Trophoblast cell (in vitro differentiated cells and primary cell): ENCODE results near the gene MPZL1.
A peak's percentile ranks its signal among the peaks of the same experiment; 100 is the strongest.

ENCODE experiments used
- DNase-seq, 2 donors: peaks; one replicate each; pipeline ENCODE4 v3.0.0-alpha.2; 2016
- H2AFZ ChIP-seq: 2 replicates; pipeline ENCODE4 v1.6.1; 2013; ENCODE audit warnings: low read length, moderate library complexity, mild to moderate bottlenecking; ENCODE audit not compliant: insufficient read depth, poor library complexity
- H2AK5ac ChIP-seq: 2 replicates; pipeline ENCODE4 v1.6.1; 2013; ENCODE audit warnings: mild to moderate bottlenecking, low read length
- H2BK120ac ChIP-seq: 2 replicates; pipeline ENCODE4 v1.6.1; 2013; ENCODE audit warnings: low read length, mild to moderate bottlenecking, moderate library complexity; ENCODE audit not compliant: insufficient read depth, poor library complexity
- H2BK12ac ChIP-seq: 2 replicates; pipeline ENCODE4 v1.6.1; 2013; ENCODE audit warnings: mild to moderate bottlenecking, low read length, moderate library complexity
- H2BK5ac ChIP-seq: 2 replicates; pipeline ENCODE4 v1.6.1; 2013; ENCODE audit warnings: low read length, low read depth, moderate library complexity, mild to moderate bottlenecking; ENCODE audit not compliant: poor library complexity
- H3K14ac ChIP-seq: 2 replicates; pipeline ENCODE4 v1.6.1; 2013; ENCODE audit warnings: mild to moderate bottlenecking, low read length
- H3K18ac ChIP-seq: 2 replicates; pipeline ENCODE4 v1.6.1; 2013; ENCODE audit warnings: mild to moderate bottlenecking, low read length
- H3K23ac ChIP-seq: 2 replicates; pipeline ENCODE4 v1.6.1; 2013; ENCODE audit warnings: low read length
- H3K27ac ChIP-seq: 2 replicates; pipeline ENCODE4 v1.5.1; 2013; ENCODE audit warnings: low read depth, mild to moderate bottlenecking, inconsistent platforms, low read length, moderate library complexity
- H3K27me3 ChIP-seq: 2 replicates; pipeline ENCODE4 v1.6.1; 2013; ENCODE audit warnings: inconsistent platforms, mild to moderate bottlenecking, low read length, moderate library complexity; ENCODE audit not compliant: insufficient read depth
- H3K36me3 ChIP-seq, 2 experiments: 1 replicate in 1 of 2; 2 replicates in 1 of 2; pipeline ENCODE4 v1.6.1; 2013; ENCODE audit warnings: low read length in 2 of 2, mild to moderate bottlenecking in 2 of 2, moderate library complexity in 1 of 2; ENCODE audit not compliant: insufficient read depth in 2 of 2, control insufficient read depth in 1 of 2
- H3K4ac ChIP-seq: 2 replicates; pipeline ENCODE4 v1.6.1; 2013; ENCODE audit warnings: low read depth, mild to moderate bottlenecking, low read length, moderate library complexity
- H3K4me1 ChIP-seq, 2 experiments: 1 replicate in 1 of 2; 2 replicates in 1 of 2; pipeline ENCODE4 v1.6.1; 2013; ENCODE audit warnings: low read length in 2 of 2, mild to moderate bottlenecking in 2 of 2, moderate library complexity in 1 of 2; ENCODE audit not compliant: insufficient read depth in 2 of 2, control insufficient read depth in 1 of 2
- H3K4me2 ChIP-seq: 2 replicates; pipeline ENCODE4 v1.6.1; 2013; ENCODE audit warnings: inconsistent platforms, mild to moderate bottlenecking, low read length, moderate library complexity
- H3K4me3 ChIP-seq: 2 replicates; pipeline ENCODE4 v1.5.1; 2013; ENCODE audit warnings: mild to moderate bottlenecking, low read depth, low read length, inconsistent platforms
- H3K79me1 ChIP-seq: one replicate; pipeline ENCODE4 v1.6.1; 2013; ENCODE audit warnings: low read length
- H3K79me2 ChIP-seq: 2 replicates; pipeline ENCODE4 v1.6.1; 2013; ENCODE audit warnings: low read length, mild to moderate bottlenecking; ENCODE audit not compliant: control insufficient read depth, insufficient read depth, poor library complexity
- H3K9ac ChIP-seq: 2 replicates; pipeline ENCODE4 v1.6.1; 2013; ENCODE audit warnings: mild to moderate bottlenecking, low read length
- H3K9me3 ChIP-seq: 2 replicates; pipeline ENCODE4 v1.6.1; 2013; ENCODE audit warnings: low read depth, mild to moderate bottlenecking, control low read depth, inconsistent platforms, low read length; ENCODE audit not compliant: insufficient read depth
- H4K12ac ChIP-seq: 2 replicates; pipeline ENCODE4 v1.6.1; 2013; ENCODE audit warnings: low read depth, mild to moderate bottlenecking, low read length, moderate library complexity
- H4K8ac ChIP-seq: 2 replicates; pipeline ENCODE4 v1.6.1; 2013; ENCODE audit warnings: low read depth, mild to moderate bottlenecking, low read length, moderate library complexity
- H4K91ac ChIP-seq: one replicate; pipeline ENCODE4 v1.6.1; 2013; ENCODE audit warnings: low read depth, mild to moderate bottlenecking, low read length, moderate library complexity
- WGBS: extraction: QIAGEN DNeasy Blood & Tissue Kit; methylation state at CpG from one replicate; pipeline ENCODE4 v1.1.7; 2013; ENCODE audit warnings: missing lambda C conversion rate; ENCODE audit not compliant: insufficient read length, insufficient coverage; ENCODE audit errors: extremely low coverage; 5-methylcytosine and 5-hydroxymethylcytosine counted together

The MPZL1 gene

DNA sequence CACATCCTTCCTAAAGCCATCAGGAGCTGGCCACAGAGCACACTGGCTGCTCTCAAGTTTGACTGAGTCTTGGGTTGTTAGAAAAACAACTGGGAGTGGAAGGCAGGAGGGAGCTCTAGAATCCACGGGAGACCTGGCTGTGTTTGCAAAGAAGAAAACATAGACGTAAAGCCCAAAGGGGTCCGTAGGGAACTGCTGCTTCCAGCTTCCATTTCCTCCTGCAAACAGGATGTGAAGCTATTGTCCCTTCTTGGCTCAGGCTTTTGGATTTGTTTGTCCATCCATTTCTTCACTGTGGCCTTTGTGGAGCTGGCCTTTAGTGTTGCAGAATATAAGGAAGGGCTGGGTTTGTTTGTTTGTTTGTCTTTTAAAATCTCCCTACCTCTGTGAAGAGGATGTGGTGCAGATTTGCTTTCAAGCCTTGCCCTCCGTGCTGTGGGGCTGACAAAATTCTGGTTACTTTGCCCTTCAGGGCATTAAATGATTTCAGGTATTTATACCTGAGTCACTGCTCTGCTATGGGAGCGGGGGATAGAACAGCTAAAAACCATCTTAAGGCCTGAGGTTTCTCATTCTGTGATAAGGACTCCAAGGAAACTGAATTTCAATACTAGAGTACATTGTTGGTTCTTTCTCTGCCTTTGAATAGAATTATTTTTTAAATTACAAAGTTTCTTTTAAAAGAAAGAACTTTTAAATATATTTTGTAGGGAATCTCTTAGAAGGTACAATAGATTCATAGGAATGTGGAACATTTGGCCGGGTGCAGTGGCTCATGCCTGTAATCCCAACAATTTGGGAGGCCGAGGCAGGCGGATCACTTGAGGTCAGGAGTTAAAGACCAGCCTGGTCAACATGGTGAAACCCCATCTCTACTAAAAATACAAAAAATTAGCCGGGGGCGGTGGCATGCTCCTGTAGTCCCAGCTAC, 74.3 kb downstream of the MPZL1 start:
- Histone ChIP-seq H3K4me2 (no peak overlapping the region), H3K4me1 (peaks cover 7 to 8% of the 10 kb centered on the region in 2 experiments), H4K12ac (no peak overlapping the region), H2BK12ac (no peak overlapping the region), H3K9me3 (no peaks in the 10 kb centered on the region), H2BK120ac (no peak overlapping the region), H3K23ac (no peak overlapping the region), H3K9ac (no peak overlapping the region), H3K4me3 (no peak overlapping the region), H3K79me2 (no peaks in the 10 kb centered on the region), H3K14ac (no peak overlapping the region), H2AK5ac (no peak overlapping the region), H2BK5ac (peak overlapping the region; percentile 28), H2AFZ (no peak overlapping the region), H3K27ac (peak overlapping the region; percentile 52), H3K4ac (no peak overlapping the region), H3K18ac (no peak overlapping the region), H4K8ac (peak overlapping the region; percentile 17), H3K27me3 (no peaks in the 10 kb centered on the region), H3K36me3 (peaks cover 11 to 17% of the 10 kb centered on the region in 2 experiments), H3K79me1 (peaks cover 2% of the 10 kb centered on the region), H4K91ac (no peak overlapping the region)
- DNase-seq, result peak in 1 of 2 donors; percentile 67
- no CpG with 5 or more reads among the region's 10 CpGs for WGBS

DNA sequence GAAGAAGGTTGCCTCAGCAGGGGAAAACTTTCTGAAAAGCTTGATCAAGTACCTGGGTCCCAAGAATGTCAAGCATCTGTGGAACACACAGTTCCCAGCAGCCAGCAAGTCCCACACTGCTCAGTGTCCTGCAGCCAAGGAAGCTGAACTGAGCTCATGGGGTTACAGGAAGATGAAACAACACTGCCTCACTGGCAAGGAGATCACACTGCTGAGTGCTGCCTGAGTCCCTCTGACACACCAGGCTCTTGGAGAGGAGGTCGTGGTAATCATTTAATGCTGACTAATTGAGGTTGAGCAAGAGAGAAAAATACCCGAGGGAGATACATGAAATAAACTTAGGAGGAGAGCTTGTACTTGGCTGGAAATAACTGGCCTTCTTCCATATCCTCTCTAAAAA, 75.2 kb downstream of the MPZL1 start:
- Histone ChIP-seq H3K79me1 (peaks cover 2% of the 10 kb centered on the region), H3K27me3 (no peaks in the 10 kb centered on the region), H3K4ac (no peak overlapping the region), H2BK12ac (no peak overlapping the region), H2BK120ac (no peak overlapping the region), H3K18ac (no peak overlapping the region), H4K91ac (no peak overlapping the region), H3K23ac (no peak overlapping the region), H3K4me3 (no peak overlapping the region), H2AFZ (no peak overlapping the region), H3K36me3 (peaks cover 12 to 18% of the 10 kb centered on the region in 2 experiments), H2AK5ac (no peak overlapping the region), H3K79me2 (no peaks in the 10 kb centered on the region), H2BK5ac (no peak overlapping the region), H3K9ac (no peak overlapping the region), H3K9me3 (peaks cover 3% of the 10 kb centered on the region), H3K4me1 (peaks cover 7 to 10% of the 10 kb centered on the region in 2 experiments), H3K4me2 (no peak overlapping the region), H4K8ac (no peak overlapping the region), H3K14ac (no peak overlapping the region), H4K12ac (no peak overlapping the region), H3K27ac (peak overlapping the region; percentile 6)
- DNase-seq, result peak; percentile 53 to 63
- WGBS, result no CpG with 5 or more reads among the region's 2 CpGs

DNA sequence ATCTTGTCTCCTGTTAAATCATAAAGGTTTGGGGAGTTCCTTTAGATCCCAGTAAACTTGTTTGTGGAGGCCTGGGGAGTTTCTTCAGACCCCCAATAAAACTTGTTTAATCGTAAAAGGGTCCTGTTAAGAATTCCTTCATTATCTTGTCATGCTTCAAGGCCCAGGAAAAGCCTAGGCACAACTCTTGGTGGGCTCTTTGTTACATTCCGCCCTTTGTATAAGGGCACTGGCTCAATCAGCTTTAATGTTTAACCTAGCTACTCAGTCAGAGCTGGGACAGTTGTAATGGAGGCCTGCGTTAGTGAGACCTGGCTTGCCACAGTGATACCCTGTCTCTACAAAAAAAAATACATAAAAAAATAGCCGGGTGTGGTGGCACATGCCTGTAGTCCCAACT, 77.2 kb downstream of the MPZL1 start:
- H4K12ac ChIP-seq, result no peak overlapping the region
- no CpG with 5 or more reads among the region's 4 CpGs for WGBS
- H3K4me1 ChIP-seq, result peaks cover 7 to 10% of the 10 kb centered on the region in 2 experiments
- H3K79me2 ChIP-seq, result no peaks in the 10 kb centered on the region
- no peak overlapping the region for H2BK12ac ChIP-seq
- no peak for DNase-seq
- H4K91ac ChIP-seq, result no peak overlapping the region
- H4K8ac ChIP-seq, result no peak overlapping the region
- H3K27me3 ChIP-seq, result no peaks in the 10 kb centered on the region
- H3K18ac ChIP-seq, result no peak overlapping the region
- no peak overlapping the region for H3K9ac ChIP-seq
- H2AFZ ChIP-seq, result no peak overlapping the region
- H3K4ac ChIP-seq, result peak overlapping the region; percentile 21
- H2BK5ac ChIP-seq, result no peak overlapping the region
- no peak overlapping the region for H3K27ac ChIP-seq
- no peak overlapping the region for H3K23ac ChIP-seq
- no peak overlapping the region for H3K4me2 ChIP-seq
- H3K79me1 ChIP-seq, result peaks cover 2% of the 10 kb centered on the region
- H3K36me3 ChIP-seq, result peaks cover 5 to 15% of the 10 kb centered on the region in 2 experiments
- H3K14ac ChIP-seq, result no peak overlapping the region
- H3K4me3 ChIP-seq, result no peak overlapping the region
- no peak overlapping the region for H2AK5ac ChIP-seq
- H2BK120ac ChIP-seq, result peak overlapping the region; percentile 17
- peaks cover 3% of the 10 kb centered on the region for H3K9me3 ChIP-seq

DNA sequence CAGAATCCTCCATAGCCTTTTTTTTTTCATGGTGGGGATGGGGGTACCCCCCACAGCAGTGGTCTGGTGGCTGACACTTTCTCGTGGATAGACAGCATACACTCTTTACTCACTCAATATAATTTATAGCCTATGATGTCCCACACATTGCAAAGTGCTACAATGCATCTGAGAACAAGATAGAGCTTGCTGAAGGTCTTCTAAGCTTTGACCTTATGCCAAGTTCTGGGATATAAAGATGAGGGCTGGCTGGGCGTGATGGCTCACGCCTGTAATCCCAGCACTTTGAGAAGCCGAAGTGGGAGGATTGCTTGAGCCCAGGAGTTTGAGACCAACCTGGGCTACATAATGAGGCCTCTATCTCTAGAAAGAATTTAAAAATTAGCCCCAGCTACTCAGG, 78.0 kb downstream of the MPZL1 start:
- no peaks in the 10 kb centered on the region for H3K27me3 ChIP-seq
- no peak overlapping the region for H2BK12ac ChIP-seq
- H2AFZ ChIP-seq, result no peak overlapping the region
- H3K9me3 ChIP-seq, result peaks cover 3% of the 10 kb centered on the region
- no CpG with 5 or more reads among the region's 4 CpGs for WGBS
- H3K18ac ChIP-seq, result no peak overlapping the region
- H3K27ac ChIP-seq, result no peak overlapping the region
- no peak overlapping the region for H3K23ac ChIP-seq
- H3K79me1 ChIP-seq, result peaks cover 2% of the 10 kb centered on the region
- H3K79me2 ChIP-seq, result no peaks in the 10 kb centered on the region
- no peak overlapping the region for H2BK120ac ChIP-seq
- no peak overlapping the region for H4K91ac ChIP-seq
- no peak overlapping the region for H2BK5ac ChIP-seq
- H4K8ac ChIP-seq, result no peak overlapping the region
- H3K4ac ChIP-seq, result no peak overlapping the region
- DNase-seq, result no peak
- no peak overlapping the region for H3K4me2 ChIP-seq
- no peak overlapping the region for H4K12ac ChIP-seq
- H3K36me3 ChIP-seq, result peaks cover 5 to 15% of the 10 kb centered on the region in 2 experiments
- peaks cover 7 to 10% of the 10 kb centered on the region in 2 experiments for H3K4me1 ChIP-seq
- no peak overlapping the region for H2AK5ac ChIP-seq
- no peak overlapping the region for H3K4me3 ChIP-seq
- H3K9ac ChIP-seq, result no peak overlapping the region
- H3K14ac ChIP-seq, result no peak overlapping the region
